ENCODE data around the gene BEAN1.

GRCh38 chr16:66451548-66451947 is 24.5 kb downstream of the BEAN1 start:
- no peak for TF ChIP-seq POLR2A (IDR thresholded peaks at IDR 0.05)
- TF ChIP-seq, protein P1, sequence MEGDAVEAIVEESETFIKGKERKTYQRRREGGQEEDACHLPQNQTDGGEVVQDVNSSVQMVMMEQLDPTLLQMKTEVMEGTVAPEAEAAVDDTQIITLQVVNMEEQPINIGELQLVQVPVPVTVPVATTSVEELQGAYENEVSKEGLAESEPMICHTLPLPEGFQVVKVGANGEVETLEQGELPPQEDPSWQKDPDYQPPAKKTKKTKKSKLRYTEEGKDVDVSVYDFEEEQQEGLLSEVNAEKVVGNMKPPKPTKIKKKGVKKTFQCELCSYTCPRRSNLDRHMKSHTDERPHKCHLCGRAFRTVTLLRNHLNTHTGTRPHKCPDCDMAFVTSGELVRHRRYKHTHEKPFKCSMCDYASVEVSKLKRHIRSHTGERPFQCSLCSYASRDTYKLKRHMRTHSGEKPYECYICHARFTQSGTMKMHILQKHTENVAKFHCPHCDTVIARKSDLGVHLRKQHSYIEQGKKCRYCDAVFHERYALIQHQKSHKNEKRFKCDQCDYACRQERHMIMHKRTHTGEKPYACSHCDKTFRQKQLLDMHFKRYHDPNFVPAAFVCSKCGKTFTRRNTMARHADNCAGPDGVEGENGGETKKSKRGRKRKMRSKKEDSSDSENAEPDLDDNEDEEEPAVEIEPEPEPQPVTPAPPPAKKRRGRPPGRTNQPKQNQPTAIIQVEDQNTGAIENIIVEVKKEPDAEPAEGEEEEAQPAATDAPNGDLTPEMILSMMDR (IDR thresholded peaks at IDR 0.05), result no peak
- TF ChIP-seq POLR2AphosphoS5 (IDR thresholded peaks at IDR 0.05), result no peak
